Ishikawa (cell line): Measurements from ENCODE around the gene GALP.

ENCODE experiments used
- CEBPB ChIP-seq: IDR thresholded peaks from 2 replicates; pipeline ENCODE4 v1.6.1; 2012
- CREB1 ChIP-seq: IDR thresholded peaks from 2 replicates; pipeline ENCODE4 v1.6.1; 2012; ENCODE audit warnings: low read depth
- EGR1 ChIP-seq: IDR thresholded peaks from 2 replicates; pipeline ENCODE4 v1.6.1; 2012
- EP300 ChIP-seq: IDR thresholded peaks from 2 replicates; pipeline ENCODE4 v1.6.1; 2012; ENCODE audit warnings: borderline replicate concordance
- FOXM1 ChIP-seq: IDR thresholded peaks from 2 replicates; pipeline ENCODE4 v1.6.1; 2012; ENCODE audit warnings: low read depth, borderline replicate concordance
- MAX ChIP-seq: IDR thresholded peaks from 2 replicates; pipeline ENCODE4 v1.6.1; 2012
- NFIC ChIP-seq: IDR thresholded peaks from 2 replicates; pipeline ENCODE4 v1.6.1; 2012
- RAD21 ChIP-seq: IDR thresholded peaks from 2 replicates; pipeline ENCODE4 v1.6.1; 2012; ENCODE audit warnings: low read depth
- REST ChIP-seq: IDR thresholded peaks from 2 replicates; pipeline ENCODE4 v1.6.1; 2012; ENCODE audit warnings: low read depth, mild to moderate bottlenecking
- TAF1 ChIP-seq: IDR thresholded peaks from 2 replicates; pipeline ENCODE4 v1.6.1; 2012; ENCODE audit warnings: low read depth, mild to moderate bottlenecking
- TCF12 ChIP-seq: IDR thresholded peaks from 2 replicates; pipeline ENCODE4 v1.6.1; 2012; ENCODE audit warnings: low read depth
- TEAD4 ChIP-seq: IDR thresholded peaks from 2 replicates; pipeline ENCODE4 v1.6.1; 2012
- USF1 ChIP-seq: IDR thresholded peaks from 2 replicates; pipeline ENCODE4 v1.6.1; 2012
- YY1 ChIP-seq: IDR thresholded peaks from 2 replicates; pipeline ENCODE4 v1.6.1; 2012; ENCODE audit warnings: low read depth
- ZBTB7A ChIP-seq: IDR thresholded peaks from 2 replicates; pipeline ENCODE4 v1.6.1; 2012; ENCODE audit warnings: low read depth

GALP gene

GRCh38 chr19:56174086-56174485, 1.7 kb upstream of the GALP start:
- no peak for TF ChIP-seq TCF12
- no peak for TF ChIP-seq CEBPB
- no peak for TF ChIP-seq TAF1
- TF ChIP-seq EP300: no peak
- no peak for TF ChIP-seq REST
- TF ChIP-seq ZBTB7A: no peak
- no peak for TF ChIP-seq NFIC
- no peak for TF ChIP-seq RAD21

GRCh38 chr19:56174550-56174949, 1.3 kb upstream of the GALP start:
- TF ChIP-seq ZBTB7A (no peak), REST (no peak), MAX (no peak), EP300 (no peak), TAF1 (no peak), EGR1 (no peak), YY1 (no peak), CEBPB (no peak), NFIC (no peak), USF1 (no peak), RAD21 (no peak), TEAD4 (no peak), FOXM1 (no peak), CREB1 (no peak)

GRCh38 chr19:56176881-56177280, 1.1 kb downstream of the GALP start:
- no peak for TF ChIP-seq CEBPB
- TF ChIP-seq EP300: no peak
- TF ChIP-seq TAF1: no peak
- TF ChIP-seq REST: no peak
- TF ChIP-seq TEAD4: no peak
- no peak for TF ChIP-seq NFIC
- TF ChIP-seq RAD21: no peak
- no peak for TF ChIP-seq YY1
- no peak for TF ChIP-seq FOXM1
- no peak for TF ChIP-seq EGR1
- TF ChIP-seq USF1: no peak
- TF ChIP-seq MAX: no peak
- no peak for TF ChIP-seq ZBTB7A
- TF ChIP-seq TCF12: no peak
- no peak for TF ChIP-seq CREB1

GRCh38 chr19:56177564-56178243, 1.9 kb downstream of the GALP start:
- TF ChIP-seq FOXM1 (no peak), YY1 (no peak), TEAD4 (no peak), TAF1 (no peak), TCF12 (no peak), EP300 (no peak), EGR1 (no peak), RAD21 (no peak), ZBTB7A (no peak), CREB1 (no peak), MAX (no peak), CEBPB (no peak), USF1 (no peak), REST (no peak), NFIC (no peak)
